Right lobe of liver (tissue), 4 donors: ENCODE data around the gene TMIGD1.

Experiments used
- CTCF ChIP-seq, 4 donors: fragments of 200-600 bp in 3 of 4; fragments of 450-650 bp in 1 of 4; IDR thresholded peaks; one replicate each; pipeline versions ENCODE4 v1.5.1 to v1.8.0; 2016 to 2022; ENCODE audit warnings: antibody characterized with exemption in 4 of 4, mild to moderate bottlenecking in 2 of 4
- POLR2A ChIP-seq: fragments of 450-650 bp; IDR thresholded peaks from one replicate; pipeline ENCODE4 v1.6.1; 2017; ENCODE audit warnings: antibody characterized with exemption, mild to moderate bottlenecking
- donor health status: DM: no; HTN: no; CAD: no.
- donor health status: DM: no; HTN: no; CAD: no.
- donor health status: DM: no; HTN: yes; CAD: no.

DNA sequence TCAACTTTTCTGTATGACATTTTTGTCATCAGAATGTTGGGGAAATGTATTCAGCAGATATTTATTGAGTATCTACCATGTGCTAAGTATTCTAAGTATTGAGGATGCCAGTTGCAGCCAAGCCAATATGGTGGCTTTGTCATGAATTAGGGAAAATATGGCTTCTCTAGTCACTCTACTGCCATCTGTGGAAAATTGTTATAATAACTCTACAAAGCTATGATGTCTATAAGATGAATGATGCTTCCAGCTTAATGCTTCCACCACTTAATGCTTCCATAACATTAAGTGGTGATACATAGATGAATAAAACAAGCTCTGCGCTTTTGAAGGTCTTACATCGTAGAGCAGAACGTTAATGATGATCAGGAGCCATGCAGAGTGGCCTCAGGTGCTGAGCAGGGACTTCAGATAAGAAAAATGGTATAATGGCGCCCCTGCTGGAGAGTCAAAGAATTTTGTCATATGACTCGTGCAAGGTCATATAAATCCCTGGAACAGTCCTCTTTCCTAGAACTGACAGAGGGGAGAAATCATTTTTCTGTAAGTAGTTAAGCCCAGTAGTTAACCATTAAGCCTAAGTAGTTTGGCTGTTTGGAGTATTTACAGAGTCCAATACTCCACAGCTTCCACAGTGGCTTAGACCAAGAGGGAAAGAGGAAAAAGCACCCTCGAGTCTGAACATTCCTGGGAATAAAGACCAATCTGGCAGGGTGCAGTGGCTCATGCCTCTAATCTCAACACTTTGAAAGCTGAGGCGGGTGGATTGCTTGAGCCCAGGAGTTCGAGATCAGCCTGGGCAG is 2.7 kb upstream of the TMIGD1 start:
- no peak for TF ChIP-seq POLR2A
- peak; percentile 61 to 86 (median 63) for TF ChIP-seq CTCF (IDR thresholded peaks at IDR 0.05)
